Activated naive CD8-positive, alpha-beta T cell treated with anti-CD3 and anti-CD28 coated beads, Interleukin-2, amount 50 U/mL, for 24 hours (primary cell): Measurements from ENCODE around the gene DIAPH2.
A peak's percentile ranks its signal among the peaks of the same experiment; 100 is the strongest.

Experiments used
- ATAC-seq: fragments of 150-1000 bp; cut with Tn5 transposase; one replicate; pipeline ENCODE4 v1.10.0; 2021
- DNase-seq: peaks from one replicate; pipeline ENCODE4 v3.0.0; 2021
- H3K27ac Mint-ChIP-seq: one replicate; pipeline ENCODE4 v1.8.0; 2021; ENCODE audit warnings: mild to moderate bottlenecking, mixed read lengths
- H3K27me3 Mint-ChIP-seq: one replicate; pipeline ENCODE4 v1.8.0; 2021; ENCODE audit warnings: mixed read lengths
- H3K36me3 Mint-ChIP-seq: one replicate; pipeline ENCODE4 v1.8.0; 2021; ENCODE audit warnings: low read depth, mixed read lengths
- H3K4me1 Mint-ChIP-seq: one replicate; pipeline ENCODE4 v1.8.0; 2021; ENCODE audit warnings: mixed read lengths
- H3K4me3 Mint-ChIP-seq: one replicate; pipeline ENCODE4 v1.8.0; 2021; ENCODE audit warnings: mild to moderate bottlenecking, moderate library complexity, mixed read lengths
- H3K9me3 Mint-ChIP-seq: one replicate; pipeline ENCODE4 v1.8.0; 2021; ENCODE audit warnings: mixed read lengths

DIAPH2 gene

DNA sequence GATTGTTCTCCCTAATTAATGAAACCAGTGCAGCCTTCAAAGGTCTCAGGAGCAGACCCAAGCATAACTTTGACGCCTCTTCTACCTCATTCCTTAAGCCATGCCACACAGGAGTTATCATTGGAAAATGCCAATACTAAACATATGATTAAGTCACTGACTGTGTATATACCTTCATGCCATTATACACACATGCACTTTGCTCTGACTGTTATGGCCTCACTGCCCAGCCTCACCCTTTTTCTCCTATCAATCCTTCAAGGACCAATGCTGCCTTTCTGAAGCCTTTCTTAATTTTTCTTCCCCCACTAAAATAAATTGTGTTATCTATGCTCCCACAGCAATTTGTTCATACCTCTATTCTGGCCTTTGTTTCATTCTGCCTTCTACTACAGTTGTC, 924.7 kb downstream of the DIAPH2 start:
- H3K27ac Mint-ChIP-seq, result no peak overlapping the region
- no peak for ATAC-seq
- no peaks in the 10 kb centered on the region for H3K27me3 Mint-ChIP-seq
- H3K4me3 Mint-ChIP-seq, result no peak overlapping the region
- DNase-seq, result no peak
- no peaks in the 10 kb centered on the region for H3K36me3 Mint-ChIP-seq
- H3K4me1 Mint-ChIP-seq, result no peaks in the 10 kb centered on the region
- H3K9me3 Mint-ChIP-seq, result no peaks in the 10 kb centered on the region

DNA sequence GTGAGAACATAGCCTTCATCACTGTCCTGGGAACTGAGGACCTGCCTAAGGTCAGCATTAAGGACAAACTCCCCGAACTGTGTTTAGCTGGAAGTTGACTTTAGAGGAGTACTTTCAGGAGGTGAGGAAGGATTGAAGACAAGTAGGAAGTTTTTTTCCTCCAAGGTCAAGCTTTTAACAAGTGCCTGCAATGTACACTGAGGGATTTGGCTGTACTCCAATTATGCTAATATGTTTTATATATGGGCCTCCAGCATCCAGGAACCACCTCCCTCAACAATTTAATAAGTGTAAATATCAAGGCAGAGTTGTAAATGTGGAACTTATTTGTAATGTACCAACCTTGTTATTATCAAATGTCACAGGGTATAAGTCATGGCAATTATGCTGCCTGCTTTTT, 925.3 kb downstream of the DIAPH2 start:
- Mint-ChIP-seq H3K27me3 (no peaks in the 10 kb centered on the region), H3K4me1 (no peaks in the 10 kb centered on the region), H3K36me3 (no peaks in the 10 kb centered on the region), H3K4me3 (no peak overlapping the region), H3K9me3 (no peaks in the 10 kb centered on the region), H3K27ac (no peak overlapping the region)
- no peak for DNase-seq
- ATAC-seq, result no peak

DNA sequence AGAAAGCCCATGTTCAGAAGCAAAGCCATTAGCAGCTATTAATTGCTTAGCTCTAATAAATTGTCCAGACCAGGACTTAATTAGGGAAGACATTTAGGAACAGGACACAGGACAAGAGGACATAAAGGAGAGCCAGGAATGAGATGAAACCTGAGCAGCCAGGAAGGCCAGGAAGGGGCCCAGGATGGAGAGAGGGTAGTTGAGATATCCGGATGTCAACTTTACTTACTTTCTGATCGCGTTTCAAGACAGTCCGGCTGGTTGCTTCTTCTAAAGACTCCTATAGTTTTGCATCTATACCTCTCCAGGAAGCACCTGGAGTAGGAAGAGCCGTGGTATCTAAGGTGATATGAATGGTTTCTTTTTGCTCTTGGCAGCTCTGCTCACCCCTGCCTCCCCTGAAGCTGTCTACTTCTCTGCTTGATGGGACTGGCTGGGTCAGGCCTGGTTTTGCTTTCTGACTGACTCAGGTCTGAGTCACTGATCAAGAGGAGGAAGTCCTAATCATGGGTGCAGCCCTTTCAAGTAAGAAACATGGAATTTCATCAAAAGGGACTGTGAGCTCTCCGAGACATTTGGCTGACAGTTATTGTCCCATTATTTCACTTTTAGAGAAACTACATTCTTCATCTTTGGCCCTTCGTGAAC, 932.4 kb downstream of the DIAPH2 start:
- Mint-ChIP-seq H3K4me1 (no peaks in the 10 kb centered on the region), H3K27ac (no peak overlapping the region), H3K27me3 (no peaks in the 10 kb centered on the region), H3K36me3 (no peaks in the 10 kb centered on the region), H3K9me3 (no peaks in the 10 kb centered on the region), H3K4me3 (no peak overlapping the region)
- DNase-seq, result no peak
- ATAC-seq, result peak; percentile 61

DNA sequence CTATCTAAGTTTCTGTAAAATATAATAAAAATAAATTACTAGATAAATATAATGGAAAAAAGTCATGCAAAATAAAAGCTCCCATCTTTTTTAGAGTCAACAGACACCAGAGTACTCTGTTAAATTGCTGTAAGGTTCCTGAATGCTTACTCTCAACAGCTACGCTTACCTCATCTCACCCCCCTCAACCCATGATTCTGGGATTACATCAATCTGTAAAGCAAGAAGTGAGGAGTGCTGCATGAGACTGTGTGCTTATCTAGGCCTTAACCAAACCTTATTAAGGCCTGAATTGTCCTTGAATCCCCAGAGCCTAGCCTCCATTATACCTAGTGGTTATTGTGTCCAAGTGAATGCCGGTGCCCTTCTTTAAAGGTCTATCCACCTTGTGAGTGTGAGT, 934.9 kb downstream of the DIAPH2 start:
- Mint-ChIP-seq H3K9me3 (no peaks in the 10 kb centered on the region), H3K27ac (no peak overlapping the region), H3K4me1 (no peaks in the 10 kb centered on the region), H3K36me3 (no peaks in the 10 kb centered on the region), H3K4me3 (no peak overlapping the region), H3K27me3 (no peaks in the 10 kb centered on the region)
- ATAC-seq (no peak), DNase-seq (no peak)

DNA sequence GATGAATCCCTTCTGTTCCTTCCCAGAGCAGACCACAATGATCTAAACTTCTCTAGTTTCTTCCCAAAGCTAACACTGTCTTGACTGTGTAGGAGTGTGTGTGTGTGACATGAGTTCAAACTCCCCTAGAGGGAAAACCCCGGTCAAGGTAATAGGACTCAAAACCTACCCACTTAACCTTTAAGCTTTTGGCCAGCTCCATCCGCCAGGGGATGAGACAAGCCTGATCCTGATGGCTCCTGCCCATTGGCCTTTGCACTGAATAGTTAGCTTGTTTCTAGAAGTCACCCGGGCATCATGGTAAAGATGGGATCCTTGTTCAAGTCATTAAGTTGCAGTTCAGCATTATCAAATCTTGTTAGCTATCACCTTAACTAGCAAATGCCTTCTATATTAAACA, 937.5 kb downstream of the DIAPH2 start:
- no peaks in the 10 kb centered on the region for H3K4me1 Mint-ChIP-seq
- ATAC-seq (no peak), DNase-seq (no peak)
- no peaks in the 10 kb centered on the region for H3K27me3 Mint-ChIP-seq
- no peak overlapping the region for H3K4me3 Mint-ChIP-seq
- no peak overlapping the region for H3K27ac Mint-ChIP-seq
- no peaks in the 10 kb centered on the region for H3K36me3 Mint-ChIP-seq
- H3K9me3 Mint-ChIP-seq, result no peaks in the 10 kb centered on the region

- Mint-ChIP-seq H3K36me3 (no peaks in the 10 kb centered on the region), H3K27me3 (peaks cover 5% of the 10 kb centered on the region), H3K27ac (no peak overlapping the region), H3K4me1 (no peaks in the 10 kb centered on the region), H3K9me3 (no peaks in the 10 kb centered on the region), H3K4me3 (no peak overlapping the region)
- ATAC-seq (no peak), DNase-seq (no peak)
Observed at GRCh38 chrX:97628326-97628725, 943.7 kb downstream of the DIAPH2 start.

DNA sequence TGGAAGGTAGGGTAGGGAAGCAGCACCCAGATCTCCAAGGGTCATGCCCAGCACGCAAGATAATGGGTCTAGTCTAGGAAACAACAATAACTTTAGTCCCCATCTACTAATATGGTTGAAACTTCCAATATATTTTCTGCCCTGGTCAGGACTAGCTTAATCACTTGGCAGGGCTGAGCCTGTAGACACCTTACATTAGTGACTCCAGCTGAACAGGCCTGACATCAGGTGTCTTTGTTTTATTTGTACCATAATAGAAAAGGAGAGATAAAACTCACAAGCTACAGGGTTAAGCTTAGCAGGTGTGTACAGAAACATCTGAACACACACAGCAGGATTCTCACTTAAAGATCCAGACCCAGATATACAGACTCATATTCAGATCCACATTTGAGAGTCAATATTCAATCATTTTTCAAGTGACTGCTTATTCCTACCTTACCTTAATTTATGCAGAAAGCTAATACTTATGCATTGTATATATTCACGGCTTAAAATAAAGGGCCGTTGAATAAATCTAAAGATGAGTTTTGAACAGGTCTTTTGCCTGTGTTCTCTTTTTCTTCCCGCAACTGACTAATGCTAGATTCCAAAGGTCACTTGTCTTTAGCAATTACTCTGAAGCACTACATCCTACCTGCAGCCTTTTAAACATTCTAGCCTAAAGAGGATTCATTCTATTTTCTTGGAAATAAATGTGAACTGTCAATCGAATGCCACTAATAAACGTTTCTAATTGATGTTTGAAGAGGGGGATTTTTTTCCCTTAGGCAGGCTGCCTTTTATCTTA, 944.4 kb downstream of the DIAPH2 start:
- Mint-ChIP-seq H3K4me3 (no peak overlapping the region), H3K27me3 (peaks cover 5% of the 10 kb centered on the region), H3K36me3 (no peaks in the 10 kb centered on the region), H3K27ac (no peak overlapping the region), H3K4me1 (no peaks in the 10 kb centered on the region), H3K9me3 (no peaks in the 10 kb centered on the region)
- ATAC-seq (no peak), DNase-seq (no peak)

GRCh38 chrX:97629597-97629985, 944.9 kb downstream of the DIAPH2 start:
- ATAC-seq (no peak), DNase-seq (no peak)
- H3K27ac Mint-ChIP-seq, result no peak overlapping the region
- no peaks in the 10 kb centered on the region for H3K9me3 Mint-ChIP-seq
- no peak overlapping the region for H3K4me3 Mint-ChIP-seq
- H3K27me3 Mint-ChIP-seq, result peaks cover 5% of the 10 kb centered on the region
- H3K36me3 Mint-ChIP-seq, result no peaks in the 10 kb centered on the region
- H3K4me1 Mint-ChIP-seq, result no peaks in the 10 kb centered on the region

GRCh38 chrX:97633798-97634197, 949.2 kb downstream of the DIAPH2 start:
- H3K27ac Mint-ChIP-seq, result no peak overlapping the region
- H3K4me1 Mint-ChIP-seq, result no peaks in the 10 kb centered on the region
- H3K9me3 Mint-ChIP-seq, result no peaks in the 10 kb centered on the region
- no peak overlapping the region for H3K4me3 Mint-ChIP-seq
- H3K36me3 Mint-ChIP-seq, result no peaks in the 10 kb centered on the region
- H3K27me3 Mint-ChIP-seq, result peaks cover 5% of the 10 kb centered on the region
- DNase-seq, result no peak
- no peak for ATAC-seq

DNA sequence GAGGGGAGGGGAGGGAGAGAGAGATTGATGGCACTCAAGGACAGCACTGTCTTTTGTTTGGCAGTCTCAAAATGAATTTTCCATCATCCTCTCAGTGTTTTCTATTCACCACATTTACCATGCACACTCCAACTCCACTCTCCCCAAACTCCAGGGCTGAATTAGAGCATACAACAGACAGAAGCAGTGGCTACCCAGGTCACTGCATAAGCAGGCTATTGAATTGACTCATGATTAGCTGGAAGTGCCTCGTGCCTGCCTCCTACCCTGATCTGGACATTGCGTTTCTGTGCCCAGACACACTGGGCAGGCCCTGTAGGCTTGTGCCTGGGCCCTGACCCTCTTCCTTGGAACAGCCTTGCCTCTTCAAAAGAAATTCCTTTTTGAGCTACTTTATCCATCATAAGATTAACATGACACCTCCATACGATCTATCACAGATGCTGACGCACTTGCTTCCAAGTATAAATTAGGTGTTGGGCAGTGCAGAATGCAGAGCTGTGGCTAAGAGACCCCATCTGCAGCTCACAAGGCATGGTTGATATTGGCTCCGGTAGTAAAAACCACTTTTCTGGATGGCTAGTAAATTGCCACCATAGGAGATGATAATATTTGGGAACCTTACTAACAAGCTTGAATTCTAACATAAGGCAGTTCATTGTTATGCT, 952.0 kb downstream of the DIAPH2 start:
- Mint-ChIP-seq H3K27ac (no peak overlapping the region), H3K9me3 (no peaks in the 10 kb centered on the region)

DNA sequence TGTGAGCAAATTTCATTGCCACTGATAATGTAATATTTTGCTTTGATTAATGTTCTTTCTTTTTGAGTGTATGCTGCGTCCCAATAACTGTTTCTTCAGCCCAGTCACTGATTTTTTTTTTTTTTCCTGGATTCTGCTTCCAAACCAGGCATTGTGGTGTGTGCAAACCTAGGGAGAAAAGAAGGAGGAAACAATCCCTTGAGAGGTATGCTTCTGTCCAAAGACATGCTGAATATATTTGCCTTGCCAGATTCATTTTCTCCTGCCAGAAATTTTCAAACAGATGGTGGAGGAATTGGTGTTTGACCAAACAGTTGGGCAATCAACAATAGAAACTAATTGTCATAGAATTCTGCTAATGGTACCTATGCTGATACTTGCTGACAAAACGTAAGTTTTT, 952.6 kb downstream of the DIAPH2 start:
- ATAC-seq (no peak), DNase-seq (no peak)
- H3K27me3 Mint-ChIP-seq, result no peaks in the 10 kb centered on the region
- H3K27ac Mint-ChIP-seq, result no peak overlapping the region
- no peaks in the 10 kb centered on the region for H3K36me3 Mint-ChIP-seq
- H3K4me3 Mint-ChIP-seq, result no peak overlapping the region
- H3K9me3 Mint-ChIP-seq, result no peaks in the 10 kb centered on the region
- no peaks in the 10 kb centered on the region for H3K4me1 Mint-ChIP-seq

More for the DNA sequence above, 952.0 kb downstream of the DIAPH2 start:
- H3K4me3 Mint-ChIP-seq, result no peak overlapping the region
- no peaks in the 10 kb centered on the region for H3K27me3 Mint-ChIP-seq
- DNase-seq, result no peak
- no peak for ATAC-seq
- no peaks in the 10 kb centered on the region for H3K4me1 Mint-ChIP-seq
- no peaks in the 10 kb centered on the region for H3K36me3 Mint-ChIP-seq

DNA sequence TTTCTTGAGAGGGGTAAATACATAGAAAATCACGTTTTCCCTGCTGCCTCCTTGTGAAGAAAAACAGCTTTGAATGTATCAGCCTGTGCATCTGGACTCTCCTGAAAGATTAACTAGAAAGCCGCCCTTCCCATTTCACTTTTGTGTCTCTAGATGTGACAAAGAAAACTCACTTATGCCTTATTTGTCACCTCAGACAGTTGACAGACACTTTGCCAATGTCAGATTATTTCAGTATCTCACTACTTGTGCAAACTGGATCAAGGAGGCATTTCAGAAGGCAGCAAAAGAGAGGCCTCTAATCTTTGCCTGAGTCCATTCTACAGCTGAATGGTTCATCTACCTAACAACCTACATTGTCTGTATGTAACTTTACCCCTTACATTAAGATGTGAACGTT, 954.0 kb downstream of the DIAPH2 start:
- no peak for DNase-seq
- no peak for ATAC-seq
- Mint-ChIP-seq H3K36me3 (no peaks in the 10 kb centered on the region), H3K9me3 (no peaks in the 10 kb centered on the region), H3K27ac (no peak overlapping the region), H3K4me1 (no peaks in the 10 kb centered on the region), H3K27me3 (no peaks in the 10 kb centered on the region), H3K4me3 (no peak overlapping the region)

- Mint-ChIP-seq H3K4me3 (no peak overlapping the region), H3K27ac (no peak overlapping the region)
Observed at GRCh38 chrX:97639526-97639925, 954.9 kb downstream of the DIAPH2 start.

More at GRCh38 chrX:97639526-97639925, 954.9 kb downstream of the DIAPH2 start:
- H3K9me3 Mint-ChIP-seq, result no peaks in the 10 kb centered on the region
- H3K27me3 Mint-ChIP-seq, result no peaks in the 10 kb centered on the region
- DNase-seq (no peak), ATAC-seq (no peak)
- H3K36me3 Mint-ChIP-seq, result no peaks in the 10 kb centered on the region
- H3K4me1 Mint-ChIP-seq, result no peaks in the 10 kb centered on the region
